C4-2B (cell line): ENCODE results near the gene DSCAML1.

ENCODE experiments used
- H3K27ac ChIP-seq: fragments of 450-650 bp; 2 replicates; pipeline ENCODE4 v1.5.1; 2017
- ZFX ChIP-seq: fragments of 450-650 bp; IDR thresholded peaks from 2 replicates; pipeline ENCODE4 v1.6.1; 2017
- TF ChIP-seq, protein P1 (sequence below): fragments of 450-650 bp; conservative IDR thresholded peaks from 2 replicates; pipeline ENCODE4 v1.5.1; 2017; ENCODE audit warnings: mild to moderate bottlenecking

Gene DSCAML1

DNA sequence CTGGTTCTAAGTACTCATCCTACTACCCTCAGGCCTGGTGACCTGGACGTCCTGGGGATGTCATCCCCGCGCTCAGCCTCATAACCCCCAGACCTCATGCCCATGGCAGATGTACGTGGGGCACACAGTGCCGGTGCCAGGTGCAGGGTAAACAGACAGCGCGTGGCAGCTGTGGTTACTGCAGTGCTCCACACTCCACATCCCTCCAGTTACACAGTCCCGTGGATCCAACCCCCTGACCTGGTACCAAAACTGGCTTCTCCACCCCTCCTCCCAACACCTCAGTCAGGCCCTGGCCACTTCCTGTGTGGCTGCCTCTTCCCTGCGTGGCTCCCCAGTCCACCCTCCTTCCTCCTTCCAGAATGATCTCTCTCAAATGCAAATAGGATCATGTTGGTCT, 95.2 kb downstream of the DSCAML1 start:
- no peak overlapping the region for H3K27ac ChIP-seq
- no peak for TF ChIP-seq ZFX
- TF ChIP-seq, protein P1, sequence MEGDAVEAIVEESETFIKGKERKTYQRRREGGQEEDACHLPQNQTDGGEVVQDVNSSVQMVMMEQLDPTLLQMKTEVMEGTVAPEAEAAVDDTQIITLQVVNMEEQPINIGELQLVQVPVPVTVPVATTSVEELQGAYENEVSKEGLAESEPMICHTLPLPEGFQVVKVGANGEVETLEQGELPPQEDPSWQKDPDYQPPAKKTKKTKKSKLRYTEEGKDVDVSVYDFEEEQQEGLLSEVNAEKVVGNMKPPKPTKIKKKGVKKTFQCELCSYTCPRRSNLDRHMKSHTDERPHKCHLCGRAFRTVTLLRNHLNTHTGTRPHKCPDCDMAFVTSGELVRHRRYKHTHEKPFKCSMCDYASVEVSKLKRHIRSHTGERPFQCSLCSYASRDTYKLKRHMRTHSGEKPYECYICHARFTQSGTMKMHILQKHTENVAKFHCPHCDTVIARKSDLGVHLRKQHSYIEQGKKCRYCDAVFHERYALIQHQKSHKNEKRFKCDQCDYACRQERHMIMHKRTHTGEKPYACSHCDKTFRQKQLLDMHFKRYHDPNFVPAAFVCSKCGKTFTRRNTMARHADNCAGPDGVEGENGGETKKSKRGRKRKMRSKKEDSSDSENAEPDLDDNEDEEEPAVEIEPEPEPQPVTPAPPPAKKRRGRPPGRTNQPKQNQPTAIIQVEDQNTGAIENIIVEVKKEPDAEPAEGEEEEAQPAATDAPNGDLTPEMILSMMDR: no peak

GRCh38 chr11:117700551-117700950, 96.5 kb downstream of the DSCAML1 start:
- TF ChIP-seq, protein P1: no peak
- TF ChIP-seq ZFX: no peak
- no peak overlapping the region for H3K27ac ChIP-seq

DNA sequence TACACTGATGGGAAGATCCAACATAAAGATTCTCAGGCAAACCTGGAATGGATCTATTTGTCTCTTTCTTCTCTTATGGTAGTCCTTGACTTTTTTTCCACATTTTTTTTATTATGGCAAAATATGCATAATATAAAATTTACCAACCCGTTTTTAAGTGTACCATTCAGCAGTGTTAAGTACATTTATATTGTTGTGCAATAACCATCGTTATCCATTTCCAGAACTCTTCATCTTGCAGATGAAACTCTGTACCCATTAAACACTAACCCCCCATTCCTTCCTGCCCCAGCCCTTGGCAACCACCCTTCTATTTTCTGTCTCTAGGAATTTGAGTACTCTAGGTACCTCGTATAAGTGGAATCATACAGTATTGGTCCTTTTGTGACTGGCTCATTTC, 99.7 kb downstream of the DSCAML1 start:
- TF ChIP-seq ZFX: no peak
- no peak overlapping the region for H3K27ac ChIP-seq

- TF ChIP-seq, protein P1: no peak
- no peak for TF ChIP-seq ZFX
- H3K27ac ChIP-seq: no peak overlapping the region
Measured at GRCh38 chr11:117696540-117696939, 100.5 kb downstream of the DSCAML1 start.

DNA sequence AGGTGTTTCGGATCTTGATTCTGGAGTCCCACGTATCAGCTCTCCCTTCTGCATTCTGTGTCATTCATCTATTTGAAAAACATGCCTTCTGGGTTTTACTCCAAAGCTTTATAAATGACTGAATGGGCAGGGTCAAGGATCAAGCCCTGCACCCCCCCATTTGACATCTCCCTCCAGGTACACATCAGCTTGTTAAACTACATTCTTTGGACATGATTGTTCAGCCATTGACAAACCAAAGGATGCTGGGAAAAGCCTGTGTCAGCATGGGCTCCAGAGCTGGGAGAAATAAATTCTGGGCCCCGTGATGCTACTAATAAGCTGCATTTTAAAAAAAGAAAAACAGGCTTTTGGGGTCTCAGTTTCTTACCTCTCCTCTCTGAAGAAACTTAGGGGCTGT, 103.7 kb downstream of the DSCAML1 start:
- H3K27ac ChIP-seq: no peak overlapping the region
- TF ChIP-seq, protein P1: no peak
- TF ChIP-seq ZFX: no peak

DNA sequence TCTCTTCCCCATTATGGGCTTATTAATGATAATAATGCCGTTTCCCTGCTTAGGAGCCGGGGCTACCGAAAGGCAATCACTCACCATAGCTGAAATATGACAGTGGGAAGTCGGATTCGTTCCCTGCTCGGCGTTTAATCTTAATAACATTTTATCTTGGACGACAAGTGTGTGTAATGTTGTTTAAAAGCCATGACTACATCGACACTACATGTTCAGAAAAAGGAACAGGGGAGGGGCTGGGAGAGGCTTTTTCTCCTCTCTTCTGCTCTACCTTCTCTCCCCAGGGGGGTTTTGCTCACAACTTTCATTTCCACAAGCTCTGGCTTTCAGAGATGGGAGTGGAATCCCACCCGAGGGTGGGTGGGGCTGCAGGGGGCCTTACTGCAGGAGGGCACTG, 105.5 kb downstream of the DSCAML1 start:
- TF ChIP-seq, protein P1: no peak
- TF ChIP-seq ZFX: no peak
- no peak overlapping the region for H3K27ac ChIP-seq

DNA sequence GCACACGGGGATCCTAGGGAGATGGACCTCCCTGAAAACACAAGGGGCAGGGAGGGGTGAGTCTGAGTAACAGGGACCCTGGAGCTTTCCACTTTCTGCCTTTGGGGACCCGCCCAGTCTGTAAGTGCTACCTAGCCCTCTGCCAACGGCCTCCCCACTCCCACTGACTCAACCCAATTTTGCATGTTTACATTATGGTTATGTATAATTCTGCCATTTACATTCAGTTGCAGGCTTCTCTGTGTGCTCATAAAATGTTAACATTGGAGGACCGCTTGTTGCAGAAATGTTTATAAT, 105.8 kb downstream of the DSCAML1 start:
- no peak overlapping the region for H3K27ac ChIP-seq
- TF ChIP-seq, protein P1: no peak

GRCh38 chr11:117690484-117691217, 106.4 kb downstream of the DSCAML1 start:
- H3K27ac ChIP-seq: no peak overlapping the region
- no peak for TF ChIP-seq ZFX
- TF ChIP-seq, protein P1: no peak
